HG02763 (cell line): ENCODE measurements around the gene WDR83.
"Not testable (repeated sequence)": the region's sequence is repeated elsewhere in the genome, so short reads cannot be mapped to it uniquely, and the experiment has no call there.

ENCODE experiments used
- ATAC-seq: cut with Tn5 transposase; IDR thresholded peaks from one replicate; pipeline ENCODE4 v1.9.1; 2021; ENCODE audit warnings: mild to moderate bottlenecking, moderate library complexity; ENCODE audit not compliant: unreplicated experiment

The WDR83 gene

DNA sequence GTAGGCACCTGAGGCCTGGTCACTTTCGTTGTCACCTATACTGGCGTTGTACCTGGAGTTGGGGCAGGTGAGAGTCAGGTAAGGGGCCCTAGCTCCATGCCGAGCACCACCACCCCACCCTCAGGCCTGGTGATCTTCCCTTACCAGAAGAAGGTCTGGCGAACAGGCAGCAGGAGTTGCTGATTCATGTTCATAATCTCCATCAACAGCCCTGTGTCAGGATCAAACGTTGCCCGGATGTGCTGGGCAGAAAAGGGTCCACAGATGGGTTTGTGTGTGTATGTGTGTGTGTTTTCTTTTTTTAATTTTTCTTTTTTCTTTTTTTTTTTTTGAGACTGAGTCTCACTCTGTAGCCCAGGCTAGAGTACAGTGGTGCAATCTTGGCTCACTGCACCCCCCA lies 14.4 kb upstream of the WDR83 start:
- ATAC-seq = no peak

DNA sequence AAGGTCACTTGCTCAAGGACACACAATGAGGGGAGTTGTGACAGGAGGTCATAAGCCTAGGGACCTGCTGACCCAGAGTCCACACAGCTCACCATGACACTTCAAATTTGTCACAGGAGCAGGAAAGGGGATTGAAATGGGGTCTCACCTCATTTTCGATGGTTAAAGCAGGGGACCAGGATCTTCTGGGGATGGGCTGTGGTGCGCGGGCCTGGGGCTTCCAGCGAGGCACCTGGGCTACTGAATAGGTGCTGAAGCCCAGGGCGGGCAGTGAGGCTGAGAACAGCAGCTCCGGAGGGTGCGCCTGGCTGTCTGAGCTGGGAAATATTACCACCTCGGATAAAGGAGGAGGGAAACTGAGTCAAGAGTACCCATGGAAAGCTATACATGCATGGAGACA lies 11.1 kb upstream of the WDR83 start:
- ATAC-seq = no peak

DNA sequence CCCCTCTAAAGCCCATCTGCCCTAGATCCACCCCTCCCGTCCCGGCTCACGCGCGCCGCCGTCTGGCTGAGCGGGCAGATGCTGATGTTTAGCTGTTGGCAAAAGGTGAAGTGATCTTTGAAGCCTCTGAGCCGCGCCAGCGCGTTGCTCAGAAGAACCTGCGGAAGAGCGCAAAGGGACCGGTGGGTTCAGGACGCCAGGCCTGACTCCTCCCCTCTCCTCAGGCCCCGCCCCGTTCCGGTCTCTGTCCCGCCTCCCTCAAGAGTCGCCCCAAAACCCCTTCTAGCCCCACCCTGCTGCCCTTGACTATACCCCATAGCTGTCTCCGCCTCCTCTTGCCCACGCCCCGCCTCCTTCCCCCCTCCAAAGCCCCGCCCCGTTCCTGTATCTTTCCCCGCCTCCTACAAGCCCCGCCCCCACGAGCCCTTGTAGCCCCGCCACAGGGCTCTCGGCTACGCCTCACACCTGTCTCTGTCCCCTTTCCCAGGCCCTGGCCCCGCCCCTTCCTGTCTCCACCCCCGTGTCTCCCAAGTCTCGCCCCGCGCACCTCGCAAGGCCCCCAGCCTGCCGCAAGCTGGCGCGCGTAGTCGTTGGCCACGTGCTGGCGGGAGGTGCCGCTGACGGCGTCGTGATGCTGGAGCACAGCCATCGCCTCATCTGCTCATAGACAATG lies 9.6 kb upstream of the WDR83 start:
- ATAC-seq = no peak

DNA sequence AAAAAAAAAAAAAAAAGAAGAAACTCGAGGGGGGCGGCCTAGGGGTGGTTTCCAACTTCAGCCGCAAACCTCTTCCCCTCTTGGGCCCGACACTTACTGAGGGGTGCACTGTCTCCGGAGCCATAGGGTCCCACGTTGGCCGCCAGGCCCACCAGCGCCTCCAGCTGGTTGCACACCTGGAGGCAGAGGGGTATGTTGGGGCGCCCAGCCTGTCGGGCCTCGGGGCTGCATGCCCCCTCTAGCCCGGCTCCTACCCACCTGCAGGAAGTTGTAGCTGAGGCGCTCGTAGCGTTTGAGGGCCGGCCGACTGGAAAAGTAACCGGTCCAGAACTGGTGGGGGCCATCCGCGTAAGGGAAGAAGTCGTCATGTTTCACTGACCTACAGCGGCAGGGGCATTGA lies 8.6 kb upstream of the WDR83 start:
- ATAC-seq = no peak

DNA sequence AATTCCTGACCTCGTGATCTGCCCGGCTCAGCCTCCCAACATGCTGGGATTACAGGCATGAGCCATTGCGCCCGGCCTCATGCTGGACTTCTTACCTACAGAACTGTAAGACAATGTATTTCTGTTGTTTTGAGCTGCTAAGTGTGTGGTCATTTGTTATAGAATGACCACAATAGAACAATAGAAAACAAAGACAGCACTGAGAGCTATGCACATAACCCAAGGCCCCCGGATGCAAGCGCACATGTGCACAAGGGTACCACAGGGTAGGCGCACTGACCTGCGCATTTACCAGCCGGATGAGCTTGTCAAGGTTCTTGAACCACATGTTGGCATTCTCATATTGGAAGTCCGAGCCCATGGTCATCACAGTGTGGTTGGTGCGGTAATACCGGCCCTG lies 5.6 kb upstream of the WDR83 start:
- ATAC-seq = no peak

DNA sequence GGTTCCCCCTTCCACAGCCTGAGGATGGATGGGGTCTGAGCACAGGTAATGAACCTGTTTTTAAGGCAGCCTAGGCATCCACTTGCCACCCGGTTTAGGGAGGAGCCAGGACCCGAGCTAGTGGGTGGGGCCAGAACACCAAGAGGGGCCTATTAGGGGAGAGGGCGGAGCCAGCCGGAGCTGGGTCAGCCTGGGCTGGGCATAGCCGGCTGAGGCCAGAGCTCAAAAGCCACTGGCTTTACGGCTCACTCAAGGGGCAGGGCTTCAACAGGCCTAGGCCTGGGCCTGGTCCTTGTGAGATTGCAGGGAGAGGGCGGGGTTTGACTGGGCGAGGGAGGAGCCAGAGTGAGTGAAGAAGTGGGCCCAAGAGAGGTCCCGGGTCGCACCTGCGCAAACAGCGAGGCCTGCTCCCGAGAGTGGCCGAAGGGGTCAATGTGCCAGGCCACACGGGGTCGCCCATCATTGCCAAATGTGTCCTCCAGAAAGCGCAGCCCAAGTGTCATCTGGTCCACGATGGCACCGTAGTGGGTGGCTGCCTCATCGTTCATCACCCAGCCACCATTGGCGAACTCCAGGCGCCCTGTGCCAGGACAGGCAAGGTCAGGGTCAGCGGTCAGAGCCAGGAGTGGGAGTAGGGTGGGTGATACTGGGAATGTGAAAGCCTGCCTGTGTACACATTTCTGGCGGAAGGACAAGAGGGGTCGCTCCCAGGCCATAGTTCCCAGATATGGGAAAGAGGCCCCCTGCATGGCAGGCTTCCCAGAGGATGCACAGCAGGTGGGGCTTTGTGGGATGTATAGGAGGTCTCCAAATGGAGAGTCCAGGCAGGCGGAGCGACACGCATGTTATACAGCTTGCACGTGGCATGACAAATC lies 2.0 kb upstream of the WDR83 start:
- ATAC-seq = no peak

DNA sequence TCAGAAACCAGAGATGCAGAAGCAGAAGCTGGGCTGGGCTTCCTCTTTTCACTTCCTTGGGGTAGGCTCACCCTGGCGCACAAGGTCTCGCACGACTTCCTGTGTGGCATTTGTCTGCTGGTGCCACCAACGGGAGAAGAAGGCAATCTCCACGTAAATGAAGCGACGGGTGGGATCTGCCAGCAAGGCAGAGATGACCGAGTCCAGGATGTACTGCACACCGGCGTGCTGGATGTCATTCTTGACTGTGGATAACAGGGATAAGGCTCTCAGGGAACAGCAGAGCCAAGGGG lies 1.4 kb upstream of the WDR83 start:
- ATAC-seq = no peak

DNA sequence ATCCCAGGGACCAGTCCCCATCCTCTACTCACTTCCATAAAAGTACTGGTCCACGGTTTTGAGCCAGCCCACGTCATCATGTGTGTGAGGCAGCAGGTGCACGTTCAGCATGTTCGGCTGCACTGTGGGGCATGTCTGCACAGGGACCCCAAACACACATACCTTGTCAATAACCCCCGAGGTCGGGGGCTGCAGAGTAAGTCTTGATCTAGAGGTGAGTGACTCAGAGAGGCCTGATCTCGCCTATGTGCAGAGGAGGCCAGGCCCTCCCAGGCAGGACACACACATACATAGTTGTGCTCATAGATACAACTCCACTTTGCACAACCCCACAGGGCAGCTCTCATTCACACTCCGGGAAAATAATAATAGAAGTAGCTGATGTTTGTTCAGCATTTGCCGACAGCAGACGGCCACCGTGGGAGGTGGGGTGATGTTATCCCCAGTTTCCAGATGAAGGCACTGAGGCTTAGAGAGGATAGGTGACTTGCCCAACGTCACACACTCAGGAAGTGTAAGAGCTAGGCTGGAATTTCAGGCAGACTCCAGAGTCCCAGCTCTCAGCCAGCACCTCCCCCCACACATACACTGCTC lies 839 bp upstream of the WDR83 start:
- no peak for ATAC-seq

DNA sequence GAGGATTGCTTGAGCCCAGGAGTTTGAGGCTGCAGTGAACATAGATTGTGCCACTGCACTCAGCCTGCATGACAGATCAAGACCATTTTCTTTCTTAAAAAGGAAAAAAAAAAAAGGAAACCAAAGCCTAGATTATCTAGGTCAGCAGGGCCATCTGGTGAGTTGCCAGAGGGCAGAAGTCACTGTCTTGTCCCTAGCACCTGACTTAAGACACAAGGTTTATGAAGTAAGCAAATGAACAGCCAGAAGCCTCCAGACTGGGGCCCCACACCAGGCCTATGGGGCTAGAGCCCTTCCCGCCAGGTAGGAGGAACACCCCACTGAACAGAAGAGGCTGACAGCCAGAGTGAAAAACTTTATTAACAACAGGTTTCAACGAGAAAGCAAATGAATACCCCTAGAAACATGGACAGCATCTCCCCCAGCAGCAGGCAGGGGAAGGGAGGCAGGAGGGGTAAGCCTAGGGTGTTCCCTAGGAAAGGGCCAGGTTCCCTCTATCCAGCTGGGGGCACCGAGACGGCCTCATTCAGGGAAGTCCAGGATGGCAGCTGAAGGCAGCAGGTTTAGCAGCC lies 1.2 kb downstream of the WDR83 start:
- no peak for ATAC-seq

DNA sequence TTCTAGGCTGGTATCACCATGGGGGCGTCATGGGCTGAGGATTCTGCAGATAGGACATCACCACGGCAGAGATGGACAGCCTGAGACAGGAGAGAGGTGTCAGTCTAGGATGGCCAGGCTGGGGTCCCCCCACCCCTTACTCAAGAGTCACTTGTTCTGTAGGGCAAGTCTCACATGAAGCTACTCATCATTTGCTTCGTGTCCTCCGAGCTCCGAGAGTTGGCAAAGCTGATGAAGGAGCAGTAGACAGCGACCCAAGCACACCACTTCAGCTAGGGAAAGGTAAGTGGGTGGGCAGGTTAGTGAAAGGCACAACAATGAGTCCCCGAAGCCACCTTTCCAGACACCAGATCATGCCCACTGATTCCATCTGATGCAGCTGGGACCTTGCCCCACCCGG lies 1.7 kb downstream of the WDR83 start:
- no peak for ATAC-seq

DNA sequence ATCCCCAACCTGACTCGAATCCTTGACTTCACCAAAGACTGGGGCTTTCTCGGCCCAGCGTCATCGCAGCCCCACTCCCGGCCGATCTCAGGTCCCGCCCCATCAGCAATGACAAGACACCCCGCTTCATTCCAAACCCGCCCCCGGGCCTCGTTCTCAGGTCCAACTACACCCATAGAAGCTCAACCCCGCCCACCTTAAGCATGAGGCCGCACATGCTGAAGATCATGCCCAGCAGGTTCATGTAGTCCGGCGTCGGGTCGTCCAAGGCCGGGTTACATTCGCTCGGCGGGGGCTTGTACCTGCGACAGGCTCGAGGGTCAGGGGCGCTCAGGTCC lies 2.3 kb downstream of the WDR83 start:
- ATAC-seq = no peak

DNA sequence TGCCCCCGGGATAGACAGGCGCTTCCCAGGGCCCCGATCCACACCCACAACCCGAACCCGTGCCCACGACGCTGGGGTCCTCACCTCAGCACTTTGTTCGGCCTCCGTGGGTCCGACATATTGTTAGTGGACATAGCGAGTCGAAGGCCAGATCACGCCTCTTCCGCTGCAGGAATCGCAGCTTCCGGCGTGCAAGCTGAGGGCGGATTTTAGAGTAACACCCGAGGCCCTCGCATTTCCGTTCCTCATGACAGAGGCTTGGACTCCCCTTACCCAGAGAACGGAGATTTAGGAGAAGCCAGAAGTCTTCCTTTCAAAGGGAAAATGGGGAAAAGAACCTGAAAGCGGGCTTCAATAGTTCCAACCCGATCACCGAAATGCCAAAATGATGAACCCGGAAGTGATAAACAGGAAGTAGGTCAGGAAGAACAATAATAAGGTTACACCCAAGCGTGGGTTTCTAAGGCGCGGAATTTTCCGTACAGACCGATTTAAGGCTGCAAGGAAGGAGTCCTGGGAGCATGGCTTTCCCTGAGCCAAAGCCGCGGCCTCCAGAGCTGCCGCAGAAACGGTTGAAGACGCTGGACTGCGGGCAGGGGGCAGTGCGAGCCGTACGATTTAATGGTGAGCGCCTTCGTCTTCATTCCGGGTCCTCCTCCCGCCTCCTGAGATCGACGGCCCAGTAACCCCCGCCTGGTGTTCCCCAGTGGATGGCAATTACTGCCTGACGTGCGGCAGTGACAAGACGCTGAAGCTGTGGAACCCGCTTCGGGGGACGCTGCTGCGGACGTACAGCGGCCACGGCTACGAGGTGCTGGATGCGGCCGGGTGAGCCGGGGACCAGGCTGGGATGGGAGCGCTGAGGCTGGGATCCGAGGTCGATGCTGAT lies 2.9 kb downstream of the WDR83 start:
- ATAC-seq = no peak

DNA sequence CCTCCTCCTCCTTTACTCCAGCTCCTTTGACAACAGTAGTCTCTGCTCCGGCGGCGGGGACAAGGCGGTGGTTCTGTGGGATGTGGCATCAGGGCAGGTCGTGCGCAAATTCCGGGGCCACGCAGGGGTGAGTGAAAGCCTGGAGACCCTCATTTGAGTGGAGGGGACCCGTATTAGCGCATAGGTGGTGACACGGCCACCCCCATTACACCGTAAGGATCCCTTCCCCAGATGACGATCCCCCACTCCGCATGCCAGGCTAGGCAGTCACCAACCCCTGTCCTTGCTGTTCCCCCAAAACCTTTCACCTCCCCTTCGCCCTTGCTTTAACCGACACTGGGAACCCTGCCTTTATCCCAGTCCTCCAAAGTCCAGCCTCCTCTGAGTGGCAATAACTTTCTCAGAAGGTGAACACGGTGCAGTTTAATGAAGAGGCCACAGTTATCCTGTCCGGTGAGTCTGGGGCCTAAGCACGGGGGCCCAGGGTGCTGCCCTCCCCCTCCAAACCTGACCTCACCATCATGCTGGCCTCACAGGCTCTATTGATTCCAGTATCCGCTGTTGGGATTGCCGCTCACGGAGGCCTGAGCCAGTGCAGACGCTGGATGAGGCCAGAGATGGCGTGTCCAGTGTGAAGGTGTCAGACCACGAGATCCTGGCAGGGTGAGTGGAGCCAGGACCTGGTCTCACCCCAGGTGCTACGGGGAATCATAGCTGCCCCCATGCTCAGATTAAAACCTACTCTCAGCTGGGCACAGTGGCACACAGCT lies 3.7 kb downstream of the WDR83 start:
- no peak for ATAC-seq

DNA sequence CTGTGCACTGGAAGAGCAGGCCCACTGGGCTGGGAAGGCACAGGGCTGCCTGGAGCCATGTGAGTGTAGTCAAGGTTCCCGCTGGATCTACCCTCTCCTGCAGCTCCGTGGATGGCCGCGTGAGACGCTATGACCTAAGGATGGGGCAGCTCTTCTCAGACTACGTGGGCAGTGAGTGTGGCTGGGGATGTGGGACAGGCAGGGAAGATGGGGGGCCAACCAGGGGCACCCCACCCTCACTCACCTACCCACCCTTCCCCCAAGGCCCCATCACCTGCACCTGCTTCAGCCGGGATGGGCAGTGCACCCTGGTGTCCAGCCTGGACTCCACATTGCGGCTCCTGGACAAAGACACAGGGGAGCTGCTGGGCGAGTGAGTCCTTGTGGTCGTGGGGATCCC lies 6.1 kb downstream of the WDR83 start:
- ATAC-seq = no peak

DNA sequence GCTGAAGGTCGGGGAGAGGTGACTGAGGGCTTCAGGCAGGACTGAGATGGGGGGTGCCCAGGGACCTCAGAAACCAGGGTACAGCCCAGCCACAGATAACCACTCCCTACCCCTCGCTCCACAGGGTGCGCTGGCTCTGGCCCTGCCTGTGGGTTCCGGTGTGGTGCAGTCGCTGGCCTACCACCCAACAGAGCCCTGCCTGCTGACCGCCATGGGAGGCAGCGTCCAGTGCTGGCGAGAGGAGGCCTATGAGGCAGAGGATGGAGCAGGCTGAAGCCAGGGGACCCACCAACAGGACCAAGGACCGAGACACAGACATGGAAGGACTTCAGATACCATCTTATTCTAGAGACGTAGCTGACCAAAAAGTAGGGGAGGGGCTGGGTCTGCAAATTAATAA lies 8.8 kb downstream of the WDR83 start:
- no peak for ATAC-seq

DNA sequence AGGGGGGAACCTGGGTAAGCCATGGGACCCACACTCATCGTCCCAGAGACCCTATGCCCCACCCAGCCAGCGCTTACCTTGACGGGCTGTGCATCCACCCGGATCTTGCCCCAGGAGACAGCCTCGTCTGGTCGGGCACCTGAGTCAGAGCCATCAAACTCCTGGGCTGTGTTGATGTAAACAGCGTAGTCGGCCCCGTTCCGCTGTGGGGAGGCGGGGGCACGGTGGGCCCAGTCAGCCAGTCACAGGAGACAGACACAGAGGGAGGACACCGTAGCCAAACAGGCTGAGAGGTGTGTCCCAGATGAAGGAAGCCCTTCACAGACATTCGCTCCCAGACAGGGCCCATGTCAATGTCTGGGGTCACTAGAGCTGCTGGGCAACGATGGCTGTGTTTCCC lies 9.3 kb downstream of the WDR83 start:
- no peak for ATAC-seq

DNA sequence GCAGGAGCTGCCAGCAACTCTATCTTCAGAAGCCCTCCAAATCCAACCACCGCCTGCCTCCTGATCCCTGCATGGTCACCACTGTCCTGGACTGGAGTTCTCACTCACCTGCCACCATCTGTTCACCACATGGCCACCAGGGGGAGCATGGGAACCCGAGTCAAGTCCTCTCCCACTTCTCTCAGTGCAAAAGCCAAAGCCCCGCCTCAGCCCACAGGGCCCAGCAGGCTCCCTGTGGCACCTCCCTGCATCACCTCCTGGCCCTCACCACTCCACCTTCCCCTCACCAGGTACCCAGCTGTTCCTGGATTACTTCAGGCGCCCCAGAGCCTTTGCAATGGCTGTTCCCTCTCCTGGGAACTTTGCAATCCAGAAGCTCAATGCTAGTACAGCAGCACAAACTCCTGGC lies 9.8 kb downstream of the WDR83 start:
- no peak for ATAC-seq

DNA sequence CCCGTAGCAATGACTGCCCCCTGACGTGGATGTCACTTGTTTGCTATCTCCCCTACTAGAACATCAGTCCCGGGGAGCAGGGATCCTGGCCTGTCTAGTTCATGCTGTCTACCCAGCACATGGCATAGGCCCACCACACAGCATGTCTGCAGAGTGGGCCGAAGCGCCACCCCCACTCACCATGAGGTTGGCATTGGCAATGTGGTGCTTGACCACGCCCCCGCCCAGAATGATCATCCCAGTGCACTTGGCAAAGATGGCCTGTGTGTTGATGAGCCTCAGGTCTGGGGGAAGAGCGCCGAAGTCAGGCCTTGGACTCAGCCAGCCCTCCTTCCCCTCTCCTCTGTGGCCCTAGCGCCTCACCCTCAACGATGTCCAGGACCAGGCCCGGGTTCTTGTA lies 10.3 kb downstream of the WDR83 start:
- ATAC-seq = no peak

DNA sequence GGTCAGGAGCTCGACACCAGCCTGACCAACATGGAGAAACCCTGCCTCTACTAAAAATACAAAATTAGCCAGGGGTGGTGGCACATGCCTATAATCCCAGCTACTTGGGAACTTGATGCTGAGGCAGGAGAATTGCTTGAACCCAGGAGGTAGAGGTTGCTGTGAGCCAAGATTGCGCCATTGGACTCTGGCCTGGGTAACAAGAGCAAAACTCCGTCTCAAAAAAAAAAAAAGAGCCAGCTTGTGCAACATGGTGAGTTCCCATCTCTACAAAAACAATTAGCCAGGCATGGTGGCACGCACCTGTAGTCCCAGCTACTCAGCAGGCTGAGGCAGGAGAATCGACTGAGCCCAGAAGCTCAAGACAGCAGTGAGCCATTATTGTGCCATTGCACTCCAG lies 11.4 kb downstream of the WDR83 start:
- ATAC-seq = not testable (repeated sequence)

DNA sequence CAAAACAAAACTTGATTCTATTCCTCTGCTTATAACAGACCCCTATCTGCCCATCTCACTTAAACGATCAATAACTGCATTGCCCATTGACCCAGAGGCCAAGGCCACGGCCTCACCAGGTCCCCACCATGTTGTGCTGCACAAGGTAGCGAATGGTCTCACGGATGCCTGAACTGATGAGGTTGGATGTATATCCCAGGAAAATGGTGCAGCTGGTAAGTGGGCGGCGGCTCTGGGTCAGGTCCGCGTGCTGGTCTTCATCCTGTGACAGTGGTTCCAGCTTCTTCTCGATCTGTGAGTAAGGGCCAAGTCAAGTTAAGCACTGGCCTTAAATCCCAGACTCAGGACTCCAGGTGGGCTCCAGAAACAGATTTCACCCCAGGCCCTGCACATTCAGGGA lies 13.4 kb downstream of the WDR83 start:
- ATAC-seq = no peak
